ENCODE data around the gene TBC1D20.
"Not testable (repeated sequence)": the region's sequence is repeated elsewhere in the genome, so short reads cannot be mapped to it uniquely, and the experiment has no call there.

Gene TBC1D20, protein sequence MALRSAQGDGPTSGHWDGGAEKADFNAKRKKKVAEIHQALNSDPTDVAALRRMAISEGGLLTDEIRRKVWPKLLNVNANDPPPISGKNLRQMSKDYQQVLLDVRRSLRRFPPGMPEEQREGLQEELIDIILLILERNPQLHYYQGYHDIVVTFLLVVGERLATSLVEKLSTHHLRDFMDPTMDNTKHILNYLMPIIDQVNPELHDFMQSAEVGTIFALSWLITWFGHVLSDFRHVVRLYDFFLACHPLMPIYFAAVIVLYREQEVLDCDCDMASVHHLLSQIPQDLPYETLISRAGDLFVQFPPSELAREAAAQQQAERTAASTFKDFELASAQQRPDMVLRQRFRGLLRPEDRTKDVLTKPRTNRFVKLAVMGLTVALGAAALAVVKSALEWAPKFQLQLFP

DNA sequence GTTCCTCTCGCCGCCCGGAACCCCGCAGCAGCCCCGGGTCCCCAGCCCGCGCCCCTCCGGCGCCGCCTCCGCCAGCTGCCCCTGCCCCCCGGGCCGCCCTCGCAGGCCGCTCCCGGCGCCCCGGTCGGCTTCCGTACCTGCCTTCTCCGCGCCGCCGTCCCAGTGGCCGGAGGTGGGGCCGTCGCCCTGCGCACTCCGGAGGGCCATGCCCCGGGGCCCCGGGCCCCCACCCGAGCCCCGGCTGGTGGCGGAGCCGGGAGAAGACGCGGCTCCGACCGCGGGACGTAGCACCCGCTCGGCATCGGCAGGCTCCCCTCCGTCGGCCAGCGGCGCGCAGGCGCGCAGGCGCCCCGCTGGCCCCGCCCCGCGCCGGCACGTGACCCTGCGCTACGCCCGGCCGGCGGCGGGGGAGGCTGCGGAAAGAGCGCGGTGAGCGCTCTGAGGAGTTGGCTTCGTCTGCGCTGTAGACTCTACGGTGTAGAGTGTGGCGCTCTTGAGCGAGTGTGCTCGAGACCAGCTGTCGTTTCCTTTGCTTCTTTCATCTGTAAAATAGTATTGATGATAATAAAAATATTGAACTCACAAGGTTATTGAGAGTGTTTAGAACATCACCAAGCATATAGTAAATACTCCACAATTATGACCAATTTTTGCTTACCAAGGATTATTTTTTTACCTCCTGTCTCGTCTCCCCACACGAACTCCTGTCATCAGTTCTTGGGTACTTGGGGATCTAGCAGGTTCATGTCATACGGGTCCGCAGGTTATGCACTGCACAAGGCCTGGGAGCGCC lies at the start of gene TBC1D20:
TSS of gene TBC1D20 (minus strand) at position 335 of the 793 bp plus-strand sequence. CDS start at position 207, 128 bp downstream.
- DNase-seq (ENCODE audit: low read depth in 2 of 2): peak; percentile 77 to 81

GRCh38 chr20:510328-511057 lies 48.2 kb upstream of the TBC1D20 start:
- not testable (repeated sequence) for DNase-seq (ENCODE audit: low read depth in 2 of 2)

GRCh38 chr20:508364-508787 lies 46.0 kb upstream of the TBC1D20 start:
- not testable (repeated sequence) for DNase-seq (ENCODE audit: low read depth in 2 of 2)

GRCh38 chr20:507761-508332 lies 45.5 kb upstream of the TBC1D20 start:
- no peak for DNase-seq (ENCODE audit: low read depth in 2 of 2)

GRCh38 chr20:507006-507758 lies 44.8 kb upstream of the TBC1D20 start:
- DNase-seq (ENCODE audit: low read depth in 2 of 2): no peak

DNA sequence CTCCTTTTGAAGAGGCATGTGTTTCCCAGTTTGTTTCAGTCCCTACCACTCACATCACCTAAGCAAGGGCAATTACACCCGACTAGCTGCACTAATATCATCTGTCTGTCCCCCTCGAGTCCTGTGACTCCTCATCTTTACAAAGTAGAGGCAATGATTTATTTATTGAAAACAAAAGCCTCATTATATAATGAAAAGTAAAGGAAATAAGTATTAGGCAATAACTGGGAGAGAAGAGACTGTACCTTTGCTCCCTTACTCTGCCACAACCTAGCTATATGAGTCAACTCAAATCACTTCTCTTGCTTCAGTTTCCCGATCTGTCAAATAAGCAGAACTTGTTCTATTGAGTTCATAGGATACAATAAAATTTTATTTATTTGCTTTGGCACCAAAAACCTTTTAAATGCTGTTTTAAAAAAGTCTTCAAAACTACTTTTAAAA lies 42.3 kb upstream of the TBC1D20 start:
- DNase-seq (ENCODE audit: low read depth in 2 of 2): no peak

DNA sequence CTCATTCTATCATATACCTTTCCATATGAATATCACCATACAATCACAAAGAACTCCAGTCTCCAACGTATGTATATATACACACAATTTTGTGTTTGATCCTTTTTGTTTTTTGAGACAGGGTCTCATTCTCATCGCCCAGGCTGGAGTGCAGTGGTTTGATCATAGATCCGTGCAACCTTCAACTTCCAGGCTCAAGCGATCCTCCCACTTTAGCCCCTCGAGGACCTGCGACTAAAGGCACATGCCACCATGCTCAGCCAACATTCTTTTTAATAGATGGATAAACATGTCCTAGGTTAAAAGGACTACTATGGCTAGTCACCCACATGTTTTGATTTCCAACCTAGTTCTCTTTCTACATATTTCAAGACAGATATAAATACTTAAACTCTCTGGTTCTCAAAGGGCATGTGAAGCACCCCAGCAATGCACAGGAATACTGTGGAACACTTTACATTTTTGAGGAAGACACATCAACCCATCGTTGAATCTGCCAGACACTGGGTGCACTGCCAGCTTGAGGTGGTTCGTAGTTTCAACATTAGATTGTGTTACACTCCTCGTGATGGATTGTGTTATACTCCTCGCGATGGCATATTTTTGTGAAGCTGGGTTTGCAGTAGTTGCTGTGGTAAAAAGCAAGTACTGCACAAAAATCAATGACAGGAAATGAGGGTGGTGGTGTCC lies 40.9 kb upstream of the TBC1D20 start:
- no peak for DNase-seq (ENCODE audit: low read depth in 2 of 2)

DNA sequence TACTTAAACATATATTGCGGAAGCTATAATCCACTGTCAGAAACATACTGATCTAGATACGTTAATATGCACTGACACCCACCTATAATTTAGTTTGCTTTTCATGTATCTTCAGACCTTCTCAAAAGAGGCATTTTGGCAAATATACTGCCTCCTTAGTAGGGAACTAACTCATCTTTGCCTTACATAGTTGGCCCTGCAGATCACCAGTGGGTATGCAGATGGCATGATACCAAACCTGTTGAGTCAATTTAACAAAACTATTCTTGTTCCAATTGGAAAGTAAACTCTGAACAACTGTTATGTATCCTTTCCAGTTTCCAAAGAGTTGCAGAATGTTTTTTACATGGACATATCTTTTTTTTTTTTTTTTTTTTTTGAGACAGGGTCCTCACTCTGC lies 35.6 kb upstream of the TBC1D20 start:
- DNase-seq (ENCODE audit: low read depth in 2 of 2): no peak

DNA sequence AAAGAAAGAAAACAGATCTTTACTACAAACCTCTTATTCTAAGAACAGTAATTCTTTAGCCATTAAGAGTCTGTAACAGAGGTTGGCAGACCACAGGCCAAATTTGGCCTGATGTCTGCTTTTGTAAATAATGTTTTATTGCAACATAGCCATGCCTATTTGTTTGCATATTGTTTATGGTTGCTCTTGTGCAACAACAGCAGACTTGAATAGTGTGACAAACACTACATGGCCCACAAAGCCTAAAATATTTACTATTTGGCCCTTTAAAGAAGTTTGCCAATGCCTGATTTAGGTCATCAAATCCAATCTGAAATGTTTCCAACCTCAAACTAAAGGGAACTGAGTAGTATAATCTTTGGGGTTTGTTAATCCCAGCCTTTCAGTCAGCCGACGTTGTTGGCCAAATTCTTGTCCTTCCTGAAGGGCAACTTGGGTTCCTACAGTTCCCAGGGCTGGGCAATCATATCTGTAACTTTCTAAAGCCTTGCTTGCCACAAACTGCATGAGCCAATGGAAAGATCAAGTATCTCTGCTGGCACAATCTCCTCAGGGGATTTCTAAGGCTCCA lies 33.9 kb upstream of the TBC1D20 start:
- DNase-seq (ENCODE audit: low read depth in 2 of 2): no peak

DNA sequence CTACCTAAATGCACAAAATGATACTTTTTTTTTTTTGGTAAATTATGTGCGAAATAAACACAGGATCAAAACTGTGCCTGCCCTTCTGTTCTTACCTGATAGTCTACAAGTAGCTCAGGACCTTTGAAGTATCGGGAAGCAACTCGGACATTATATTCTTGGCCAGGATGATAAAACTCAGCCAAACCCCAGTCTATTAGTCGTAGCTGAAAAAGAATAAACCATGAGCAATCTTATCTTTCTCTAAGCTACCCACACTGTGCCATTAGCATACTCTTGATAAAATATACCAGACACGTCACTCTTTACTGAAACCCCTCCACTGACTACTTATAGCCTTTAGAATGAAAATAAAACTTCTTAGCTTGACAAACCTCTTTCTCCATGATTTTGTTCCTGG lies 29.8 kb upstream of the TBC1D20 start:
- DNase-seq (ENCODE audit: low read depth in 2 of 2): no peak

GRCh38 chr20:487655-488054 lies 25.3 kb upstream of the TBC1D20 start:
- DNase-seq (ENCODE audit: low read depth in 2 of 2): no peak

DNA sequence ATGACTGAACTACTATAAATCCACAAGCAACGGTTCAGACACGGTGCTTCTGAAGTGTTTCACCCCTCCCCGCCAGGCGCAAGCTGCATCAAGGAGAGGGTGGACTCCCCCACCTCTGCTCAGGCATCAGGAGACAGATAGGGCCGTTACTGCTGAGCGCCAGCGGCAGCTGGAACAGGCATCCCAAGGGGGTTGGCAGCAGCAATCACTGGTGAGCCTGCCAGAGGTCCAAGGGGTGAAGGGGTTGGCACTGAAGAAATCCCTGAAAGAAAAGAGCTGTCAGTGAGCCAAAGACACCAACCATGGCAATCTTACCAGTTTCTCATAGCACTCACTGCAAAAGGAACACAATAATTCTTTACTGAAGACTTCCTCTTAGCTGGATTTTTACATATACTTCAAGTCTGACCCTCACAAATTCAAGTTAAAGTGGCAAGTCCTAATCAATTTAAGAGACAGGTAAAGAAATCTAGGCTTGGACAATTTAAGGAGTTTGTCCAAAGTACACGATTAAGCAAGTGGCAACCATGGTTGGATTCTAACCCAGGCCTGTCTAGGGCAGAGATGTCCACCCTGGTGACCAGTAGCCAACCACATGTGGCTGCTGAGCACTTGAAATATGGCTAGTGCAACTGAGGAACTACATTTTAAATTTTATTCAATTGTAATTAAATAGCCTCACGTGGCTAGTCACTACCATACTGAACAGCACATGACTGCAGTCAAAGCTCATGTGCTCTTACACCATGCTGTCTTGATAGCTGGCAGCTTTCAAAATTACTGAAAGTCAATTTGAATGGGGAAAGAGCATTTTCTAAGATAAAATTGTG lies 21.7 kb upstream of the TBC1D20 start:
- DNase-seq (ENCODE audit: low read depth in 2 of 2): no peak

- DNase-seq (ENCODE audit: low read depth in 2 of 2): no peak
These were observed 18.8 kb upstream of the TBC1D20 start for GRCh38 chr20:481167-481566.

- no peak for DNase-seq (ENCODE audit: low read depth in 2 of 2)
These were observed 17.7 kb upstream of the TBC1D20 start for GRCh38 chr20:480044-480443.

- DNase-seq (ENCODE audit: low read depth in 2 of 2): no peak
These were observed 17.2 kb upstream of the TBC1D20 start for GRCh38 chr20:479487-479886.

GRCh38 chr20:478949-479429 lies 16.7 kb upstream of the TBC1D20 start:
- peak in 1 of 2 donors; percentile 35 for DNase-seq (ENCODE audit: low read depth in 2 of 2)

DNA sequence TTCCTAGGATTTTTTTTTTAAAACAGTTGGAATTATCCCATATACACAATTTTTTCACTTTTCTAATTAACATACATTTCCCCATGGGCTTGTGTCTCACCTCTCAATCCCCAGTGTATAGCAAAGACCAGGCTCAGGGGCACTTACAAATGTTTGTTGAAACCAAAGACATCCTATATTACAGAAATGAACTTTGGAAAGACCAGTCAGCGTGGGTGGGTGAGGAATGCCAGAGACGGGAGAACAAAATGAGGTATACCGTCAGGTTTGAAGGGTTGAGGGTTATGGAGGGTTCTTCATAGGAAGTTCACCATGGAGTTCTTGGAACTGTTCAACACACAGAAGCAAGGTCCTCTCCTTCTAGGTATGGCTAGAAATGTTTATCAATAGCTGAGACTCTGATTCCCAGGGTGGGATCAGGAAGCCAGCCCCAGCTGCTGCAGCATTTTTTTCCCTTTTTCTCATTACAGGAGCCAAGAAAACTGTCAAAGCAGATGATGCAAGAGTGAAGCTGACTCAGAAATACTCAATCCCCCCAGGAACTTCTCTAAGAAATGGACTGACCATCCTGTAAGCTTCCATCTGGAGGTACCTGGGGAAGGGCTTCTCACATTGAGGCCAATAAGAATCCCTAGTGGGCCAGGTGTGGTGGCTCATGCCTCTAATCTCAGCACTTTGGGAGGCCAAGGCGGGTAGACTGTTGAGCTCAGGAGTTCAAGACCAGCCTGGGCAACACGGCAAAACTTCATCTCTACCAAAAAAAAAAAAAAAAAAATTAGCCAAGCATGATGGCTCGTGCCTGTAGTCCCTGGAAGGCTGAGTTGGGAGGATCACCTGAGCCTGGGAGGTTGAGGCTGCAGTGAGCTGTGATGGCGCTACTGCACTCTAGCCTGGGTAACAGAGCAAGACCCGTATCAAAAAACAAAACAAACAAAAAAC lies 15.9 kb upstream of the TBC1D20 start:
- no peak for DNase-seq (ENCODE audit: low read depth in 2 of 2)
